Measurements from ENCODE around the gene OPCML. TPM values are rescaled to one million over a fixed set of nuclear protein-coding genes. Genes with fewer than 3 reads are reported as not detected.

Gene OPCML
- total RNA-seq, 2 experiments from 2014 or later, result not detected

- DNase-seq (no peak), ATAC-seq (ENCODE audit: low read depth) (no peak)
- Mint-ChIP-seq H3K36me3 (no peaks in the 10 kb centered on the region), H3K27ac (no peak overlapping the region), H3K4me3 (no peak overlapping the region), H3K9me3 (no peaks in the 10 kb centered on the region), H3K27me3 (peaks cover 2% of the 10 kb centered on the region), H3K4me1 (no peaks in the 10 kb centered on the region)
- POLR2A ChIA-PET, result no interaction called here
Observed at GRCh38 chr11:133381761-133382130, 150.6 kb downstream of the OPCML start.

- no peaks in the 10 kb centered on the region for H3K4me1 Mint-ChIP-seq
- DNase-seq (no peak), ATAC-seq (ENCODE audit: low read depth) (no peak)
- no peaks in the 10 kb centered on the region for H3K9me3 Mint-ChIP-seq
- no peak overlapping the region for H3K4me3 Mint-ChIP-seq
- no peak overlapping the region for H3K27ac Mint-ChIP-seq
- H3K27me3 Mint-ChIP-seq, result peaks cover 3% of the 10 kb centered on the region
- POLR2A ChIA-PET, result interaction anchor here (1.5 kb wide), 1 partner anchor 13 kb away, joined by 3 read pairs; no protein-coding TSS in a partner anchor
- no peaks in the 10 kb centered on the region for H3K36me3 Mint-ChIP-seq
Observed at GRCh38 chr11:133366147-133366546, 166.2 kb downstream of the OPCML start.

GRCh38 chr11:133362916-133363315 lies 169.4 kb downstream of the OPCML start:
- Mint-ChIP-seq H3K27ac (no peak overlapping the region), H3K9me3 (peaks cover 3% of the 10 kb centered on the region), H3K36me3 (no peaks in the 10 kb centered on the region), H3K27me3 (peaks cover 2% of the 10 kb centered on the region), H3K4me1 (no peaks in the 10 kb centered on the region), H3K4me3 (no peak overlapping the region)
- POLR2A ChIA-PET, result no interaction called here
- DNase-seq, result no peak
- ATAC-seq (ENCODE audit: low read depth), result no peak

GRCh38 chr11:133362156-133362555 lies 170.1 kb downstream of the OPCML start:
- Mint-ChIP-seq H3K4me1 (no peaks in the 10 kb centered on the region), H3K27ac (no peak overlapping the region), H3K36me3 (no peaks in the 10 kb centered on the region), H3K27me3 (no peaks in the 10 kb centered on the region), H3K4me3 (no peak overlapping the region), H3K9me3 (peaks cover 3% of the 10 kb centered on the region)
- POLR2A ChIA-PET, result no interaction called here
- no peak for ATAC-seq (ENCODE audit: low read depth)
- no peak for DNase-seq

- H3K27ac Mint-ChIP-seq, result no peak overlapping the region
- no peak for ATAC-seq (ENCODE audit: low read depth)
- no peaks in the 10 kb centered on the region for H3K27me3 Mint-ChIP-seq
- peaks cover 3% of the 10 kb centered on the region for H3K9me3 Mint-ChIP-seq
- no peak overlapping the region for H3K4me3 Mint-ChIP-seq
- no peaks in the 10 kb centered on the region for H3K36me3 Mint-ChIP-seq
- POLR2A ChIA-PET, result no interaction called here
- DNase-seq, result no peak
- H3K4me1 Mint-ChIP-seq, result no peaks in the 10 kb centered on the region
Observed at GRCh38 chr11:133361689-133361994, 170.7 kb downstream of the OPCML start.

GRCh38 chr11:133360860-133361688 lies 171.2 kb downstream of the OPCML start:
- POLR2A ChIA-PET, result no interaction called here
- H3K4me3 Mint-ChIP-seq, result no peak overlapping the region
- H3K36me3 Mint-ChIP-seq, result no peaks in the 10 kb centered on the region
- no peak overlapping the region for H3K27ac Mint-ChIP-seq
- H3K27me3 Mint-ChIP-seq, result no peaks in the 10 kb centered on the region
- DNase-seq (no peak), ATAC-seq (ENCODE audit: low read depth) (no peak)
- no peaks in the 10 kb centered on the region for H3K4me1 Mint-ChIP-seq
- peaks cover 3% of the 10 kb centered on the region for H3K9me3 Mint-ChIP-seq

- Mint-ChIP-seq H3K4me3 (no peak overlapping the region), H3K36me3 (no peaks in the 10 kb centered on the region), H3K4me1 (no peaks in the 10 kb centered on the region), H3K27me3 (no peaks in the 10 kb centered on the region), H3K27ac (no peak overlapping the region), H3K9me3 (peaks cover 4% of the 10 kb centered on the region)
- POLR2A ChIA-PET, result no interaction called here
- ATAC-seq (ENCODE audit: low read depth) (no peak), DNase-seq (no peak)
Observed at GRCh38 chr11:133355095-133355494, 177.2 kb downstream of the OPCML start.

- ATAC-seq (ENCODE audit: low read depth), result no peak
- H3K4me1 Mint-ChIP-seq, result no peaks in the 10 kb centered on the region
- POLR2A ChIA-PET, result no interaction called here
- H3K36me3 Mint-ChIP-seq, result no peaks in the 10 kb centered on the region
- H3K4me3 Mint-ChIP-seq, result no peak overlapping the region
- H3K9me3 Mint-ChIP-seq, result peaks cover 2% of the 10 kb centered on the region
- H3K27me3 Mint-ChIP-seq, result no peaks in the 10 kb centered on the region
- no peak overlapping the region for H3K27ac Mint-ChIP-seq
- no peak for DNase-seq
Observed at GRCh38 chr11:133354069-133354468, 178.2 kb downstream of the OPCML start.

GRCh38 chr11:133350045-133350444 lies 182.3 kb downstream of the OPCML start:
- H3K4me1 Mint-ChIP-seq, result no peaks in the 10 kb centered on the region
- no peak overlapping the region for H3K4me3 Mint-ChIP-seq
- peaks cover 2% of the 10 kb centered on the region for H3K9me3 Mint-ChIP-seq
- H3K27ac Mint-ChIP-seq, result no peak overlapping the region
- DNase-seq (no peak), ATAC-seq (ENCODE audit: low read depth) (no peak)
- H3K36me3 Mint-ChIP-seq, result no peaks in the 10 kb centered on the region
- H3K27me3 Mint-ChIP-seq, result no peaks in the 10 kb centered on the region
- POLR2A ChIA-PET, result no interaction called here

GRCh38 chr11:133347988-133348387 lies 184.3 kb downstream of the OPCML start:
- DNase-seq (no peak), ATAC-seq (ENCODE audit: low read depth) (no peak)
- Mint-ChIP-seq H3K9me3 (no peaks in the 10 kb centered on the region), H3K4me3 (no peak overlapping the region), H3K27me3 (no peaks in the 10 kb centered on the region), H3K36me3 (no peaks in the 10 kb centered on the region), H3K27ac (no peak overlapping the region), H3K4me1 (no peaks in the 10 kb centered on the region)
- POLR2A ChIA-PET, result no interaction called here

GRCh38 chr11:133346137-133346536 lies 186.2 kb downstream of the OPCML start:
- no peak overlapping the region for H3K4me3 Mint-ChIP-seq
- H3K9me3 Mint-ChIP-seq, result no peaks in the 10 kb centered on the region
- no peaks in the 10 kb centered on the region for H3K36me3 Mint-ChIP-seq
- ATAC-seq (ENCODE audit: low read depth) (no peak), DNase-seq (no peak)
- no peak overlapping the region for H3K27ac Mint-ChIP-seq
- no peaks in the 10 kb centered on the region for H3K27me3 Mint-ChIP-seq
- POLR2A ChIA-PET, result no interaction called here
- H3K4me1 Mint-ChIP-seq, result no peaks in the 10 kb centered on the region

GRCh38 chr11:133343951-133344350 lies 188.3 kb downstream of the OPCML start:
- no peaks in the 10 kb centered on the region for H3K27me3 Mint-ChIP-seq
- no peaks in the 10 kb centered on the region for H3K4me1 Mint-ChIP-seq
- no peaks in the 10 kb centered on the region for H3K9me3 Mint-ChIP-seq
- no peak for ATAC-seq (ENCODE audit: low read depth)
- no peaks in the 10 kb centered on the region for H3K36me3 Mint-ChIP-seq
- POLR2A ChIA-PET, result no interaction called here
- DNase-seq, result no peak
- no peak overlapping the region for H3K4me3 Mint-ChIP-seq
- no peak overlapping the region for H3K27ac Mint-ChIP-seq

- Mint-ChIP-seq H3K9me3 (no peaks in the 10 kb centered on the region), H3K4me1 (no peaks in the 10 kb centered on the region), H3K36me3 (no peaks in the 10 kb centered on the region), H3K27ac (no peak overlapping the region), H3K27me3 (no peaks in the 10 kb centered on the region), H3K4me3 (no peak overlapping the region)
- no peak for ATAC-seq (ENCODE audit: low read depth)
- POLR2A ChIA-PET, result no interaction called here
- no peak for DNase-seq
Observed at GRCh38 chr11:133339495-133340140, 192.7 kb downstream of the OPCML start.

- H3K9me3 Mint-ChIP-seq, result no peaks in the 10 kb centered on the region
- no peaks in the 10 kb centered on the region for H3K36me3 Mint-ChIP-seq
- H3K27ac Mint-ChIP-seq, result no peak overlapping the region
- H3K4me3 Mint-ChIP-seq, result no peak overlapping the region
- ATAC-seq (ENCODE audit: low read depth) (no peak), DNase-seq (no peak)
- POLR2A ChIA-PET, result no interaction called here
- no peaks in the 10 kb centered on the region for H3K27me3 Mint-ChIP-seq
- no peaks in the 10 kb centered on the region for H3K4me1 Mint-ChIP-seq
Observed at GRCh38 chr11:133338588-133338987, 193.7 kb downstream of the OPCML start.
